Transverse colon (tissue), 4 donors: ENCODE data around the gene KLHL12. TPM values are rescaled to one million over a fixed set of nuclear protein-coding genes. Genes with fewer than 3 reads are reported as not detected.
"Not testable (repeated sequence)": the region's sequence is repeated elsewhere in the genome, so short reads cannot be mapped to it uniquely, and the experiment has no call there.

ENCODE experiments used
- DNase-seq: peaks from one replicate; pipeline ENCODE4 v3.0.0-alpha.2; 2019
- H3K27ac ChIP-seq, 4 donors: fragments of 200-600 bp; sonication (generic); 2 replicates each; pipeline ENCODE4 v1.5.1; 2016 to 2018; ENCODE audit warnings: inconsistent platforms in 4 of 4
- H3K27me3 ChIP-seq: fragments of 200-600 bp; sonication (generic); 2 replicates; pipeline ENCODE4 v1.5.1; 2017; ENCODE audit warnings: inconsistent platforms
- H3K36me3 ChIP-seq, 4 donors: fragments of 200-600 bp; sonication (generic); 2 replicates each; pipeline ENCODE4 v1.5.1; 2017 to 2019; ENCODE audit warnings: inconsistent platforms in 4 of 4
- H3K4me1 ChIP-seq, 4 donors: fragments of 200-600 bp; sonication (generic); 2 replicates each; pipeline ENCODE4 v1.5.1; 2017 to 2020; ENCODE audit warnings: inconsistent platforms in 4 of 4
- H3K4me3 ChIP-seq, 4 donors: fragments of 200-600 bp; sonication (generic); 1 replicate in 1 of 4; 2 replicates in 3 of 4; pipeline versions ENCODE4 v1.5.1 to v1.6.1; 2017 to 2019; ENCODE audit warnings: inconsistent platforms in 4 of 4
- H3K9me3 ChIP-seq, 2 donors: fragments of 200-600 bp; sonication (generic); 2 replicates each; pipeline ENCODE4 v1.5.1; 2017 to 2019; ENCODE audit warnings: inconsistent platforms in 2 of 2
- EP300 ChIP-seq: sonication (generic); formaldehyde crosslinking; IDR thresholded peaks from one replicate; pipeline ENCODE4 v1.6.1; 2017; ENCODE audit warnings: antibody characterized with exemption, low read depth
- POLR2A ChIP-seq: fragments of 450-650 bp; IDR thresholded peaks from one replicate; pipeline ENCODE4 v1.6.1; 2016; ENCODE audit warnings: antibody characterized with exemption, mild to moderate bottlenecking, moderate library complexity
- POLR2AphosphoS5 ChIP-seq, 3 donors: sonication (generic); formaldehyde crosslinking; IDR thresholded peaks; one replicate each; pipeline ENCODE4 v1.6.1; 2016; ENCODE audit warnings: antibody characterized with exemption in 3 of 3
- WGBS, 2 donors: methylation state at CpG; one replicate each; pipeline ENCODE4 v1.1.5; 2018; ENCODE audit warnings: low coverage in 1 of 2; 5-methylcytosine and 5-hydroxymethylcytosine counted together
- in situ Hi-C, 4 donors: fragments of 200-750 bp; cut with MboI; loops; one replicate each; pipeline versions ENCODE4 v1.15.0 to v1.15.1; 2017; ENCODE audit warnings: low sequenced_read_pairs in 3 of 4, low pct_ligation_motif_present in 1 of 4, low pct_unique_long_range_greater_than_20kb in 1 of 4
- intact Hi-C: fragments of 100-400 bp; cut with DNase I; formaldehyde crosslinking; loops from one replicate; pipeline ENCODE4 v1.15.1; 2023; ENCODE audit warnings: low total_unique reads
- total RNA-seq, 4 donors: library from RNA; depleted of rRNA; stranded (reverse); fragments of >200 nt; gene quantifications; one replicate each; pipeline ENCODE4 v1.1.0, GENCODE V29; 2016
- TF ChIP-seq, protein P1 (sequence below), 5 experiments: fragments of 200-600 bp in 3 of 5; fragments of 450-650 bp in 2 of 5; sonication (generic) in 3 of 5; IDR thresholded peaks; 1 replicate in 2 of 5; 2 replicates in 3 of 5; pipeline ENCODE4 v1.5.1; 2016 to 2017; ENCODE audit warnings: antibody characterized with exemption in 5 of 5, inconsistent platforms in 3 of 5, mild to moderate bottlenecking in 2 of 5, moderate library complexity in 1 of 5

The KLHL12 gene
- total RNA-seq, 4 donors from 2014 or later: 10.5 to 26.6 (median 19.4) TPM

DNA sequence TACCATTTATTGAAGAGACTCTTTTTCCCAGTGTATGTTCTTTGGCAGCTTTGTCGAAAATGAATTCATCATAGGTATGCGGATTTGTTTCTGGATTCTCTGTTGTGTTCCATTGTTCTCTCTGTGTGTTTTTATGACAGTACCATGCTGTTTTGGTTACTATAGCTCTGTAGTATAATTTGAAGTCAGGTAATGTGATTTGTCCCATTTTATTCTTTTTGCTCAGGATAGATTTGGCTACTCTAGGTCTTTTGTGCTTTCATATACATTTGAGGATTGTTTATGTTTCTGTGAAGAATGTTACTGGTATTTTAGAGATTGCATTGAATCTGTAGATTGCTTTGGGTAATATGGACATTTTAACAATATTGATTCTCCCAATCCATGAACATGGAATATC is 5.4 kb upstream of the KLHL12 start:
- Histone ChIP-seq H3K4me1 (peaks cover 0 to 4% (median 1%) of the 10 kb centered on the region in 4 donors), H3K9me3 (peaks cover 0 to 3% of the 10 kb centered on the region in 2 donors), H3K4me3 (no peak overlapping the region), H3K36me3 (no peaks in the 10 kb centered on the region), H3K27me3 (no peaks in the 10 kb centered on the region), H3K27ac (no peak overlapping the region)
- intact Hi-C loops (no loop called here), in situ Hi-C loops (no loop called here)
- DNase-seq: no peak
- no peak for TF ChIP-seq POLR2AphosphoS5 (IDR thresholded peaks at IDR 0.05)
- TF ChIP-seq EP300: no peak
- TF ChIP-seq, protein P1, sequence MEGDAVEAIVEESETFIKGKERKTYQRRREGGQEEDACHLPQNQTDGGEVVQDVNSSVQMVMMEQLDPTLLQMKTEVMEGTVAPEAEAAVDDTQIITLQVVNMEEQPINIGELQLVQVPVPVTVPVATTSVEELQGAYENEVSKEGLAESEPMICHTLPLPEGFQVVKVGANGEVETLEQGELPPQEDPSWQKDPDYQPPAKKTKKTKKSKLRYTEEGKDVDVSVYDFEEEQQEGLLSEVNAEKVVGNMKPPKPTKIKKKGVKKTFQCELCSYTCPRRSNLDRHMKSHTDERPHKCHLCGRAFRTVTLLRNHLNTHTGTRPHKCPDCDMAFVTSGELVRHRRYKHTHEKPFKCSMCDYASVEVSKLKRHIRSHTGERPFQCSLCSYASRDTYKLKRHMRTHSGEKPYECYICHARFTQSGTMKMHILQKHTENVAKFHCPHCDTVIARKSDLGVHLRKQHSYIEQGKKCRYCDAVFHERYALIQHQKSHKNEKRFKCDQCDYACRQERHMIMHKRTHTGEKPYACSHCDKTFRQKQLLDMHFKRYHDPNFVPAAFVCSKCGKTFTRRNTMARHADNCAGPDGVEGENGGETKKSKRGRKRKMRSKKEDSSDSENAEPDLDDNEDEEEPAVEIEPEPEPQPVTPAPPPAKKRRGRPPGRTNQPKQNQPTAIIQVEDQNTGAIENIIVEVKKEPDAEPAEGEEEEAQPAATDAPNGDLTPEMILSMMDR (IDR thresholded peaks at IDR 0.05): no peak
- no peak for TF ChIP-seq POLR2A
- 93 to 95% methylated on average over 2 of the region's 2 CpGs for WGBS, 2 donors

DNA sequence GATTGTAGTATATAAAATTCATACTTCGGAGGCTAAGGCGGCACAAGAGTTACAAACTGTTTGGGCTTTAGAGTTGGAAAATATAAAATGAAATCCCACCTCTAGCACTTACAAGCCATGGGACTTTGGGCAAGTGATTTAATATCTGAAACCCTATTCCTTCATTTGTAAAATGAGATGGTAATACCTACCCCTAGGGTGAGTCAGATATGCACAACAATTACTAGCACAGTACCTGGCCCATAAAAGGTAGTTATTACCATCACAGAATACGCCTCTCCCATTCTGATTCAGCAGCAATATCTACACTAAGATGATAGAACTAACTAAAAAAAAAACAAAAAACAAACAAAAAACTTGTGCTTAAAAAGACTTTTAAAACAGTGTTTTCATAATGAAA is 3.5 kb downstream of the KLHL12 start:
- no peak for TF ChIP-seq POLR2A
- intact Hi-C loops: no loop called here
- Histone ChIP-seq H3K27me3 (no peaks in the 10 kb centered on the region), H3K36me3 (peaks cover 0 to 15% (median 6%) of the 10 kb centered on the region in 4 donors), H3K27ac (no peak overlapping the region), H3K4me3 (no peak overlapping the region), H3K4me1 (peaks cover 4 to 36% (median 6%) of the 10 kb centered on the region in 4 donors), H3K9me3 (no peaks in the 10 kb centered on the region)
- in situ Hi-C loops: loop anchor here in 2 of 4 donors (10.0 kb wide), 1 partner anchor 71 kb away; no protein-coding TSS in a partner anchor
- 76 to 89% methylated on average over 3 of the region's 3 CpGs for WGBS, 2 donors
- DNase-seq: no peak

DNA sequence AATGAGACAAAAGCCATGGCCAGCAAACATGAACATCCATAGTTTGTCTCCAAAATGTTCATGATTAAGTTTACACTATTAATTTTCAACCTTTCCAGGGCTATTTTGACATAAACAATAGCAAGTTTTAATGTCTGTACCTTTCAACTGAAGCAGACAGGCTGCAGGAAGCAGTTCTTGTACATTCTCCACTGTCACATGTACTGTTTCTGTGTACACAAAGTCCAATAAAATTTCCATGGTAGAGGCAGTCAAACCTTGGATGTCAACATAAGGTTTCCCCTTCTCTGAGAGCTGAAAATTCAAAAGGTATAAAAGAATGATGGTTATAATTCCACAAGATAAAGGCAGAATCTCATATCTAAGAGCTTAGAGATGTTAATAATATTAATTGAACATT is 7.4 kb downstream of the KLHL12 start:
- Histone ChIP-seq H3K9me3 (no peaks in the 10 kb centered on the region), H3K36me3 (peaks cover 0 to 48% (median 23%) of the 10 kb centered on the region in 4 donors), H3K4me1 (peaks cover 0 to 16% (median 0%) of the 10 kb centered on the region in 4 donors), H3K27ac (no peak overlapping the region), H3K27me3 (no peaks in the 10 kb centered on the region), H3K4me3 (no peak overlapping the region)
- in situ Hi-C loops: loop anchor here in 2 of 4 donors (10.0 kb wide), 1 partner anchor 75 kb away; no protein-coding TSS in a partner anchor
- DNase-seq: no peak
- intact Hi-C loops: no loop called here
- TF ChIP-seq EP300 (no peak), POLR2AphosphoS5 (IDR thresholded peaks at IDR 0.05) (no peak), POLR2A (no peak)
- TF ChIP-seq, protein P1 (IDR thresholded peaks at IDR 0.05): no peak

DNA sequence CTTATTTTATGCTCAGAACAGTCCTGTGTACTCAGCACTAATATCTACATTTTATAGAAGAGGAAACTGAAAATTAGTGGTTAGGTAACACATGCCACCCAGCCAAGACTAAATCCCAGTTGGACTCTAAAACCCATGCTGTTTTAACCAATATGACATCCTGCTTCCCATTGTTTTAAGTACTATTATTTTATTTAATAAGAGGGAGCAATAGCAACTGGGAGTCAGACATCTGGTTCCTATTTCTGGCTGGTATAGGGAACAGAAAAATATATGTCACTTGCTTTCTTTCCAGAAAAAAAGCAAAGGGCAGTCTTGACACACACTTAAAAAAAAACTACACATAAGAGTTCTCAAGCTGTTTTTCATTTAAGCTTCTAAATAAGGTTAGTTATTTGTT is 11.9 kb downstream of the KLHL12 start:
- in situ Hi-C loops: no loop called here
- Histone ChIP-seq H3K27ac (no peak overlapping the region), H3K4me1 (no peaks in the 10 kb centered on the region), H3K27me3 (no peaks in the 10 kb centered on the region), H3K9me3 (no peaks in the 10 kb centered on the region), H3K4me3 (no peak overlapping the region), H3K36me3 (peaks cover 0 to 76% (median 29%) of the 10 kb centered on the region in 4 donors)
- DNase-seq: no peak
- TF ChIP-seq POLR2A: no peak
- TF ChIP-seq POLR2AphosphoS5 (IDR thresholded peaks at IDR 0.05): no peak
- no peak for TF ChIP-seq EP300
- TF ChIP-seq, protein P1 (IDR thresholded peaks at IDR 0.05): no peak
- intact Hi-C loops: no loop called here

DNA sequence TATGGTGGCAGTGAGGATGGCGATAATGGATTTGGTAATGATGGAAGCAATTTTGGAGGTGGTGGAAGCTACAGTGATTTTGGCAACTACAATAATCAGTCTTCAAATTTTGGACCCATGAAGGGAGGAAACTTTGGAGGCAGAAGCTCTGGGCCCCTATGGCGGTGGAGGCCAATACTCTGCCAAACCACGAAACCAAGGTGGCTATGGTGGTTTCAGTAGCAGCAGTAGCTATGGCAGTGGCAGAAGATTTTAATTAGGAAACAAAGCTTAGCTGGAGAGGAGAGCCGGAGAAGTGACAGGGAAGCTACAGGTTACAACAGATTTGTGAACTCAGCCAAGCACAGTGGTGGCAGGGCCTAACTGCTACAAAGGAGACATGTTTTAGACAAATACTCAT is 14.6 kb downstream of the KLHL12 start:
- intact Hi-C loops, H3K9me3 ChIP-seq, H3K4me1 ChIP-seq, H3K27ac ChIP-seq, in situ Hi-C loops, H3K27me3 ChIP-seq, H3K4me3 ChIP-seq, DNase-seq: not testable (repeated sequence)
- WGBS, 2 donors: 89 to 100% methylated on average over 1 to 4 of the region's 4 CpGs
- peaks cover 0 to 67% (median 31%) of the 10 kb centered on the region in 4 donors for H3K36me3 ChIP-seq
